ENCODE results near the gene IPO11. TPM values are rescaled to one million over a fixed set of nuclear protein-coding genes. Genes with fewer than 3 reads are reported as not detected.
"Not testable (repeated sequence)": the region's sequence is repeated elsewhere in the genome, so short reads cannot be mapped to it uniquely, and the experiment has no call there.

IPO11 gene
- total RNA-seq, 8 experiments from 2014 or later = 12.6 to 36.7 (median 18.9) TPM

DNA sequence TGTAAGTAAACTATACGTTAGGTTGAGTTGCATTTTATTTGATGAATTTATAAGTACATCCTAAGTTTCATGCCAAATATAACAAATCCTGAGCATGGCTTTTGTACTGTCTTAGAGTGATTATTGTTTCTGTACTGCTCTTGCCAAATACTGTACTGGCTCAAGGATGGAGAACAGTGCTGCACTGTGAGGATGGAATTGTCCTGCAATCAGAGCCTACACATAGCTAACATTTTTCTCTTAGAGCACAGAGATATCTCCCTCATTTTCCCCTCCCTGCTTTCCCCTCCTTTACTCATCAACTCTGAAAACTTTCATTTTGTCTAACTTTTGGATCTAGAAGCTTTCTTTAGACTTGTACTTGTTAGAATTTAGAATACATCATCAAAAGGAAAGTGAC is 194.3 kb downstream of the IPO11 start:
- 57 to 100% (median 100%) methylated on average over 1 of the region's 1 CpG; no CpG with 5 or more reads in 4 of the 10 experiments for WGBS, 10 experiments
- peak in 1 of 8 experiments; percentile 16 for ATAC-seq (replicated peaks in 6 of 8)
- in situ Hi-C loops (cut with MboI; ENCODE audit: low pct_unique_long_range_greater_than_20kb in 2 of 9, low sequenced_read_pairs in 9 of 9, unreplicated experiment in 9 of 9) = no loop called here
- Histone ChIP-seq H3K27ac (no peak overlapping the region), H3K4me1 (replicated peaks in 1 of 2) (no peaks in the 10 kb centered on the region), H3K4me3 (no peak overlapping the region)

DNA sequence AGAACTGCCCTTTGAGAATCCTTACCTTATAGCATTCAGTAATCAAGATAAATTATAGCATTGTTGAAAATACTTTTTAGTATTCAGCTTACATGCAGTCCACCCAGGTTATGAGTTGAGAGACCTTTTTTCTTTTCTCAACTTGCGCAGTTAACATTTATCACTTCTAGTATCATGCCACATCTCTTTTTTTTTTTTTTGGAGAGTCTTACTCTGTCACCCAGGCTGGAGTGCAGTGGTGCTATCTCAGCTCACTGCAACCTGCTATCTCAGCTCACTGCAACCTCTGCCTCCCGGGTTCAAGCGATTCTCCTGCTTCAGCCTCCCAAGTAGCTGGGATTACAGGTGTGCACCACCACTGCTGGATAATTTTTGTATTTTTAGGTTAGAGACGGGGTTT is 195.1 kb downstream of the IPO11 start:
- in situ Hi-C loops (cut with MboI; ENCODE audit: low pct_unique_long_range_greater_than_20kb in 2 of 9, low sequenced_read_pairs in 9 of 9, unreplicated experiment in 9 of 9) = no loop called here
- H3K4me3 ChIP-seq = no peak overlapping the region
- ATAC-seq (replicated peaks in 6 of 8) = no peak
- H3K4me1 ChIP-seq (replicated peaks in 1 of 2) = no peaks in the 10 kb centered on the region
- H3K27ac ChIP-seq = no peak overlapping the region
- 87 to 100% (median 96%) methylated on average over 1 to 4 of the region's 4 CpGs; no CpG with 5 or more reads in 2 of the 10 experiments for WGBS, 10 experiments

DNA sequence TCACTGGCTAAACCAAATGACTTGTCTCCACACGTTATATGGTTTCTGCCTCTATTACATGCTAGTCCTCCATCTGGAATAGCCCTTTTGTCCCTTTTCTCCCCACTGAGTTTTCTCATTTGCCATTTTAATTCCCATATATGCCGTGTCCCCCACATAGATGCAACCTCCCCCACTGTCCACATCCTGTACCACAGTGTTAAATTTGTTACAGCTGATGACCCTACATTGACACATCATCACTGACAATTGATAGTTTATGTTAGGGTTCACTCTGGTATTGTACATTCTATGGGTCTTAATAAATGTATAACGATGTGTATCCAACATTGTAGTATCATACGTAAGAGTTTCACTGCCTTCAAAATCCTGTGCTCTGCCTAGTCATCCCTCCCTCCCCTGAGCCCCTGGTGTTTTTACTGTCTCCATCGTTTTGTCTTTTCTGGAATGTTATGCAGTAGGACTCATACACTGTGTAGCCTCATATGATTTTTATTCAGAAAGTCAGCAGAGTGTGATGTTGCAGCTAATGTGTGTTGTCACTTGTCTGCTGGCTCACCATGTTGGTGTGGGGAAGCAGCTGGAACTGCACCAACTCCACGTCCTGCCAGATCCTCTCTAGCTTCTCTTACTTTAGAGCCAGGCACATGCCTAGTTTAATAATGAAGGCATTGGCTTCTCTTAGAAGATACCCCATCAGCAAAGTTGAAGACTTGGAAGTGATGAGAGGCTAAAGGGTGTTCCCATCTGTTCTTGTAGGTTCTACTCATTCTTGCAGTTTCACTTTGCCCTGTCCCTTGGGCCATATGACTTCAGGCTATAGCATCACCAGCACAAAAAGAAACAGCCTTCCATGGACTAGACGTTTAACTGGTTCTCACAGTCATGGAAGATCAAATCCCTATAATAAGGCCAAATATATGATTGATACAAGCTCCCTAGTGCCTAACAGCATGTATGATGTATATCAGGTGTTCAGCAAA is 196.3 kb downstream of the IPO11 start:
- no peak for ATAC-seq (replicated peaks in 6 of 8)
- Histone ChIP-seq H3K27ac (no peak overlapping the region), H3K4me1 (replicated peaks in 1 of 2) (no peaks in the 10 kb centered on the region), H3K4me3 (no peak overlapping the region)
- WGBS, 10 experiments = 44 to 100% (median 92%) methylated on average over 1 to 7 of the region's 7 CpGs
- in situ Hi-C loops (cut with MboI; ENCODE audit: low pct_unique_long_range_greater_than_20kb in 2 of 9, low sequenced_read_pairs in 9 of 9, unreplicated experiment in 9 of 9) = no loop called here

DNA sequence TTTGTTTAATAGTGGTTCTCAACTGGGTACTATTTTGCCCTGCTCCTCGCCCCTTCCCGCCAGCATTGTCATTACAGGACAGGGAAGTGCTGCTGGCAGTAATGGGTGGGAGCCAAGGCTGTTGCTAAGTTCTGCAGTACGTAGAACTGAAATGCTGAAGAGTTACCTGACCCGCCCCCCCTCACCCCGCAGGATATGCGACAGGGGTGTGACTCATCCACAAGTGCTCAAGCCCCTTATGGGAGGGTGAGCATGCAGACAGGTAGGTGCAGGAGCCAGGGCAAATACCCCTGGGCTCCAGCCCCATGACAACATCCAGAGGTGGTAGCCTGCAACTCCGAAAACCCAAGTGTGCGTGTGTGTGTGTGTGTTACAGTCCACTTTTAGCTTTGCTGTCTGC is 201.8 kb downstream of the IPO11 start:
- no peak for ATAC-seq (replicated peaks in 6 of 8)
- Histone ChIP-seq H3K4me1 (replicated peaks in 1 of 2) (no peaks in the 10 kb centered on the region), H3K27ac (no peak overlapping the region), H3K4me3 (no peak overlapping the region)
- 80 to 100% (median 97%) methylated on average over 1 to 7 of the region's 8 CpGs; no CpG with 5 or more reads in 2 of the 10 experiments for WGBS, 10 experiments
- in situ Hi-C loops (cut with MboI; ENCODE audit: low pct_unique_long_range_greater_than_20kb in 2 of 9, low sequenced_read_pairs in 9 of 9, unreplicated experiment in 9 of 9) = no loop called here

DNA sequence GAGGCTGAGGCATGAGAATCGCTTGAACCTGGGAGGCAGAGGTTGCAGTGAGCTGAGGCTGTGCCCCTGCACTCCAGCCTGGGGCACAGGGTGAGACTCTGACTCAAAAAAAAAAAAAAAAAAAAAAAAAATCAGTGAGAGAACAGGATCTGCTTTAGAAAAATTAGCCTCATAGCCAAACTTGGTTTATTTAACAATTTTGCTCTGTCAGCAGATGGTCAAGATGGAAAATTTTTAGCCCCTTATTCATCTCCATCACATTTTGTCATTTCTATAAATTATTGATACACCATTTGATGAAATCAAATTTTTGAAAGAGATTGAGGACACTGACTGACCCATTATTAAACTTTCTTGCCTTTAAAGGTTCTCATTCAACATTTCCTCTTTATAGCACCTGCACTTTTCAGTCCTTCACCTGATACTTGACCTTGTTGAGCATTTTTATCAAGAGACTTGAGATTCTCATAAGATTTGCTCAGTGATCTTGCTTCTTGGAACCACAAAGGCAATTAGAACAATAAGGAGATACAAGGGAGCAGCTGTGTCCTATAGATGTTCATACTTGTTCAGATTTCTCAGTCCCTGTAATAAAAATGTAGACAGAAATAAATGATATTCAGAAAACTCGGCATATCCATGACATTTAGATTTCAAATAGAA is 204.2 kb downstream of the IPO11 start:
- in situ Hi-C loops (cut with MboI; ENCODE audit: low pct_unique_long_range_greater_than_20kb in 2 of 9, low sequenced_read_pairs in 9 of 9, unreplicated experiment in 9 of 9) = no loop called here
- no peak for ATAC-seq (replicated peaks in 6 of 8)

DNA sequence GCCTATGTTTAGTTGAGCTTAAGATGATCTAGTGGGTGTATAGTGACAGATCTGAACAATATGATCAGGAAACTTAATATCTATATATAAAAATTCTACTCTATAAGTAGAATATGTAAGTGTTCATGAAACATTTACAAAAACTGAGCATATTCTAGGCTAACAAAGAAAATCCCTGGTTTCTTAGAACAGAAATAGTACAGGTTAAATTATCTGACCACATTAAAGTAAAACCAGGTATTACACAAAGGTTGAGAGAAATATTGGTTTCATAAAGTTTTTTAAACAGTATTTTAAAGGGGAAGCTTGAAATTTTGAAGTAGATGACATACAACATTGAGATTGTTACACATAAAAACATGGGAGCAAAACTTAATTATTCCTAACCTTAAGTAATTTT is 205.4 kb downstream of the IPO11 start:
- no peak overlapping the region for H3K4me3 ChIP-seq
- in situ Hi-C loops (cut with MboI; ENCODE audit: low pct_unique_long_range_greater_than_20kb in 2 of 9, low sequenced_read_pairs in 9 of 9, unreplicated experiment in 9 of 9) = no loop called here
- H3K27ac ChIP-seq = no peak overlapping the region
- no peaks in the 10 kb centered on the region for H3K4me1 ChIP-seq (replicated peaks in 1 of 2)
- ATAC-seq (replicated peaks in 6 of 8) = no peak

More for the DNA sequence above, 204.2 kb downstream of the IPO11 start:
- H3K27ac ChIP-seq = no peak overlapping the region
- 83 to 100% (median 100%) methylated on average over 1 to 2 of the region's 2 CpGs for WGBS, 10 experiments
- no peaks in the 10 kb centered on the region for H3K4me1 ChIP-seq (replicated peaks in 1 of 2)
- no peak overlapping the region for H3K4me3 ChIP-seq

DNA sequence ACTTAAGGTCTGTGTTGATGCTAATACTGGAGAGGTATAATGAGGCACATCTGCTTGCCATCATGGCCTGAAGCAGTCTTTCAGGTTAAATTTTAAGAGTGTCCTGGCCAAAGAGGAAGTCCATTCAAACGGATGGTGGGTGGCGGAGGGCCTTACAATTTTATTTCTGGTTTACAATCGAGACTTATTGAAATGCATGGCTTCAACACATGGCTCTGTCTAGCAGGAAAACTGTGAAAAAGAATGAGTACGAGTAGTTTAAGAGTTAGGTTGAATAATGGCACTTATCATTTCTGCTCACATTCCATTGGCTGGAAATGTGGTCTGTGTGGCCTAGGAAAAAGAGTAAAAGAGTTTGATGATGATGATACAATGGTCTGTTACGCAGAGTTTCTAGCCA is 208.2 kb downstream of the IPO11 start:
- H3K4me1 ChIP-seq (replicated peaks in 1 of 2) = no peaks in the 10 kb centered on the region
- WGBS, 10 experiments = 55 to 100% (median 77%) methylated on average over 3 to 5 of the region's 5 CpGs
- no peak overlapping the region for H3K27ac ChIP-seq
- in situ Hi-C loops (cut with MboI; ENCODE audit: low pct_unique_long_range_greater_than_20kb in 2 of 9, low sequenced_read_pairs in 9 of 9, unreplicated experiment in 9 of 9) = no loop called here
- no peak for ATAC-seq (replicated peaks in 6 of 8)
- H3K4me3 ChIP-seq = no peak overlapping the region

DNA sequence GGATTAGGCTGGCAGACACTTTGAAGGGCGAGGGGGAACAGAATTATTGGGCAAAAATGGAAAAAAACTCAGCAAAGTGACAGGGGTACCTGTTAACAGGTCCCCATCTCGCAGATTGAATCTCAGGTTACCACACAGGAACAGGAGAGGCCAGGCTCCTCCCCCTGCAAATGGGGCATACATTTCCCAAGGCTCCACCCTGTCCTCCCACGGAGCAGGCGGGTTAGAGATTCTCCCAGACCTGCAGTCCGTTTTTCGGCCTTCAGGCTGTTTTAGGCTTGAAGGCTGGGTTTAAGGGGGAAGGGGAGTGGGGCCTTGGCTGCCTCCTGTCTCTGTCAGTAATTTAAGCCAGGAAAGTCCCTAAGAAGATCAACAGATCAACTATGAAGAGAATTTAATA is 208.7 kb downstream of the IPO11 start:
- Histone ChIP-seq H3K27ac (no peak overlapping the region), H3K4me3 (no peak overlapping the region), H3K4me1 (replicated peaks in 1 of 2) (no peaks in the 10 kb centered on the region)
- peak in 1 of 8 experiments; percentile 46 for ATAC-seq (replicated peaks in 6 of 8)
- in situ Hi-C loops (cut with MboI; ENCODE audit: low pct_unique_long_range_greater_than_20kb in 2 of 9, low sequenced_read_pairs in 9 of 9, unreplicated experiment in 9 of 9) = no loop called here
- 48 to 100% (median 83%) methylated on average over 1 to 6 of the region's 6 CpGs; no CpG with 5 or more reads in 3 of the 10 experiments for WGBS, 10 experiments

DNA sequence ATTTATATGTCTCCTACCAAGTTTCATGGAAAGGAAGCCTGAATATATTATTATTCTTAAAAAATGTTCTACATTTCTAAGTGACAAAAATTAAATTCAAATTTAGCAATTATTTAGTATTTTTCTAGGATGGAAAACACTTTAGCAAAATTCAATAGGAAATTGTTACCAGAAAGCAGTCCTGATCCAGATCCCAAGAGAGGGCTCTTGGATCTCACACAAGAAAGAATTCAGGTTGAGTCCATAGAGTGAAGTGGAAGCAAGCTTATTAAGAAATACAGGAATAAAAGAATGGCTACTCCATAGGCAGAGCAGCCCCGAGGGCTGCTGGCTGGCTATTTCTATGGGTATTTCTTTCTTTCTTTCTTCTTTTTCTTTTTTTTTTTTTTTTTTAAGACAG is 210.7 kb downstream of the IPO11 start:
- in situ Hi-C loops (cut with MboI; ENCODE audit: low pct_unique_long_range_greater_than_20kb in 2 of 9, low sequenced_read_pairs in 9 of 9, unreplicated experiment in 9 of 9) = no loop called here
- no peaks in the 10 kb centered on the region for H3K4me1 ChIP-seq (replicated peaks in 1 of 2)
- no peak overlapping the region for H3K4me3 ChIP-seq
- no peak overlapping the region for H3K27ac ChIP-seq
- no peak for ATAC-seq (replicated peaks in 6 of 8)
- WGBS, 10 experiments = 57 to 100% (median 100%) methylated on average over 1 of the region's 1 CpG; no CpG with 5 or more reads in 2 of the 10 experiments

DNA sequence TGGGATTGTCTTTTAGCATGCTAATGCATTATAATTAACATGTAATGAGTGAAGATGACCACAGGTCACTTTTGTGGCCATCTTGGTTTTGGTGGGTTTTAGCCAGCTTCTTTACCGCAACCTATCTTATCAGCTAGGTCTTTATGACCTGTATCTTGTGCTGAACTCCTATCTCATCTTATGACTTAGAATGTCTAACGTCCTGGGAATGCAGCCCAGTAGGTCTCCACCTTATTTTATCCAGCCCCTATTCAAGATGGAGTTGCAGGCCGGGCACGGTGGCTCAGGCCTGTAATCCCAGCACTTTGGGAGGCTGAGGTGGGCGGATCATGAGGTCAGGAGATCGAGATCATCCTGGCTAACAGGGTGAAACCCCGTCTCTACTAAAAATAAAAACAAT is 211.9 kb downstream of the IPO11 start:
- H3K4me3 ChIP-seq; H3K4me1 ChIP-seq (replicated peaks in 1 of 2); ATAC-seq (replicated peaks in 6 of 8); H3K27ac ChIP-seq; in situ Hi-C loops (cut with MboI; ENCODE audit: low pct_unique_long_range_greater_than_20kb in 2 of 9, low sequenced_read_pairs in 9 of 9, unreplicated experiment in 9 of 9): not testable (repeated sequence)
- 33 to 100% (median 93%) methylated on average over 1 to 5 of the region's 7 CpGs; no CpG with 5 or more reads in 4 of the 10 experiments for WGBS, 10 experiments

DNA sequence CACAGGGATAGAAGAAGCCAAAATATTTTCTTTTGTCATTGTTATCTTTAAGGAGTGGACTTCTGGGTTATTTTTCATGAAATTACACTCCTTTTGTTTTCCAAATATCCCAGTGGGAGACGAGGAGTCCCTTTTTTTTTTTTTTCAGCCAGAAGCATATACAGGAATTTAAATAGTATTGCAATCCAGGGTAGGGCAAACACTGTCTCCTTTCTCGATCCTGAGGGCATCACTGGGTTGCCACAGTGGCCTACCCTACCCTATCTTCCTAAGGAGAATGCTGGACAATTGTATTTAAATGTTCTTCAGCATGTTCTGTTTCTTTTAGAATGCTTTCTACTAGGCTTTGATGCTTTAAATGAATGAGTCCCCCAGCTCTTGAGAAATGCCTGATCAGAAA is 214.0 kb downstream of the IPO11 start:
- WGBS, 10 experiments = 33 to 89% (median 75%) methylated on average over 1 to 2 of the region's 2 CpGs; no CpG with 5 or more reads in 1 of the 10 experiments
- no peak for ATAC-seq (replicated peaks in 6 of 8)

DNA sequence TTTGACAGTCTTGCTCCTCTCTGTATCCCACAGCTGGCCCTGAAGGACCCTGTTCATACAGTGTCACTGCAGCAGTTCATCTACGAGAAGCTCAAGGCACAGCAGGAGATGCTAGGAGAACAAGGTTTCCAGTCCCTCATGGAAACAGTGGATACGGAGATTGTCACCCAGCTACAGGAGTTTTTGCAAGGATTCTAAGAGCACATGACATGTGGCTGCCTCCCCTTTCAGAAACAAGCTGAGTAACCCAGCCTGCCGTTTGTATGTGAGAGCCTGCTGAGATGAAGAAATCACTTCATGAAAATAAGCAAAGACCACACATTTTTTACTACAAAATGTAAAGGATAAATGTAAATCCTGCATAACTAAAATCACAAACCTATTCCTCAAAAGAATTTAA is 214.6 kb downstream of the IPO11 start:
- peak in 1 of 8 experiments; percentile 27 for ATAC-seq (replicated peaks in 6 of 8)
- in situ Hi-C loops (cut with MboI; ENCODE audit: low pct_unique_long_range_greater_than_20kb in 2 of 9, low sequenced_read_pairs in 9 of 9, unreplicated experiment in 9 of 9) = no loop called here
- WGBS, 10 experiments = 20 to 94% (median 56%) methylated on average over 1 to 3 of the region's 3 CpGs; no CpG with 5 or more reads in 2 of the 10 experiments
- no peak overlapping the region for H3K4me3 ChIP-seq
- H3K27ac ChIP-seq = no peak overlapping the region
- no peaks in the 10 kb centered on the region for H3K4me1 ChIP-seq (replicated peaks in 1 of 2)

More for the DNA sequence above, 214.0 kb downstream of the IPO11 start:
- Histone ChIP-seq H3K4me1 (replicated peaks in 1 of 2) (no peaks in the 10 kb centered on the region), H3K4me3 (no peak overlapping the region), H3K27ac (no peak overlapping the region)
- in situ Hi-C loops (cut with MboI; ENCODE audit: low pct_unique_long_range_greater_than_20kb in 2 of 9, low sequenced_read_pairs in 9 of 9, unreplicated experiment in 9 of 9) = no loop called here

DNA sequence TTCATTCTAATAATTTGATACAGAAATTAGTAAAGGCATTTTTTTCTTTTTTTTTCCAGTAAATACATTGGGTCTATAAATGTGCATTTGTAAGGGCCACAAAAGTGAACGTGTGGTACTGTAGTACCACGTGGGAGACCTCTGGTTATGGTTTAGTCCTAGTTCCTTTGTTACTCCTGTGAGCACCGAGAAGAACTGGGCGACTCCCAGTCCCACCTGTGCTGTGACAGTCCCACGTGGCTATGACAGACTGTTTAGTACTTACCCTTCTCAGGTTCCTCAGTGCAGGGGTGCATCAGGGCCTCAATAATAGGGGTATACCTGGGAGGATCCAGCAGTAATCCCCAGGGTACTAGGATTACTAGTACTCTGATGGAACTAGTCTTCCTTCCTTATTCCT is 215.3 kb downstream of the IPO11 start:
- in situ Hi-C loops (cut with MboI; ENCODE audit: low pct_unique_long_range_greater_than_20kb in 2 of 9, low sequenced_read_pairs in 9 of 9, unreplicated experiment in 9 of 9) = no loop called here
- no peak for ATAC-seq (replicated peaks in 6 of 8)
- Histone ChIP-seq H3K4me3 (no peak overlapping the region), H3K27ac (no peak overlapping the region), H3K4me1 (replicated peaks in 1 of 2) (no peaks in the 10 kb centered on the region)
- 71 to 100% (median 89%) methylated on average over 1 to 5 of the region's 5 CpGs; no CpG with 5 or more reads in 3 of the 10 experiments for WGBS, 10 experiments
